Hepatocyte (in vitro differentiated cells): Measurements from ENCODE around the gene ARMC2.

Source experiments
- EZH2 ChIP-seq: fragments of 200-600 bp; sonication (generic); IDR thresholded peaks from 2 replicates; pipeline ENCODE4 v1.6.1; 2016; ENCODE audit warnings: antibody characterized with exemption, mild to moderate bottlenecking, borderline replicate concordance
- TF ChIP-seq, protein P1 (sequence below): fragments of 200-600 bp; sonication (generic); IDR thresholded peaks from 2 replicates; pipeline ENCODE4 v1.5.1; 2016; ENCODE audit warnings: antibody characterized with exemption, mild to moderate bottlenecking; ENCODE audit not compliant: poor library complexity

DNA sequence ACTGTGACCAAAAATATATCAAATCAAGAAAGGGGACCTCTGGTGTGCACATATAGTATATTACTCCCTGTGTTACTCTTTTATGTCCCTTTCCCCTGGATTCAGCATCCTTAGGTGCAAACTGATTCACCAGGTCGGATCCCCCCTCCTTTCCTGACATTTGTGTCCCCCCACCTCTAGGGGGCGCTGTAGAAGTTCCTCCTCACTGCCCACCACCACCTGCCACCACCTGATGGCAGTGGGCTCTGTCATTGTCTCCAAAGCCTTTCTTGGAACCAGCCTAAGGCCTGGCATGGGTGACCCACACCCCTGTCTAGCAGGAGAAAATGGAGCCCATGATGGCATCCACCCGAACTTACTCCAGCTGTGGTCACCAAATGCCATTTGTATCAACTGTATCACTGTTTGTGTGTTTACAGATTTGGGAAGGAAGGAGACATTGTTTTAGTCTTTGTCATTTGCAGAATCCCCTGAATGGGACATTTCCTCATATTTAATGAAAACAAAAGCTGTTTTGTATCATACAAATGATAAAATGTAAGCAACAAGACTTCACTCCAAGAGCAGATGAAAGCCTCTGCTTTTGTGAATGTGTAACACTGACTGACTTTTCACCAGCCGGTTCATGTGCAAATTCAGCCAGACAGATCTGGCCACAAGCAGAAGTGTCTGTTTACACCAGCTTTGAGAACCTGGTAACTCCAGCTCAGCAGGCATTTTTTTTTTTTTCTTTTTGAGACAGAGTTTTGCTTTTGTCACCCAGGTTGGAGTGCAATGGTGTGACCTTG is 66.2 kb downstream of the ARMC2 start:
- TF ChIP-seq, protein P1, sequence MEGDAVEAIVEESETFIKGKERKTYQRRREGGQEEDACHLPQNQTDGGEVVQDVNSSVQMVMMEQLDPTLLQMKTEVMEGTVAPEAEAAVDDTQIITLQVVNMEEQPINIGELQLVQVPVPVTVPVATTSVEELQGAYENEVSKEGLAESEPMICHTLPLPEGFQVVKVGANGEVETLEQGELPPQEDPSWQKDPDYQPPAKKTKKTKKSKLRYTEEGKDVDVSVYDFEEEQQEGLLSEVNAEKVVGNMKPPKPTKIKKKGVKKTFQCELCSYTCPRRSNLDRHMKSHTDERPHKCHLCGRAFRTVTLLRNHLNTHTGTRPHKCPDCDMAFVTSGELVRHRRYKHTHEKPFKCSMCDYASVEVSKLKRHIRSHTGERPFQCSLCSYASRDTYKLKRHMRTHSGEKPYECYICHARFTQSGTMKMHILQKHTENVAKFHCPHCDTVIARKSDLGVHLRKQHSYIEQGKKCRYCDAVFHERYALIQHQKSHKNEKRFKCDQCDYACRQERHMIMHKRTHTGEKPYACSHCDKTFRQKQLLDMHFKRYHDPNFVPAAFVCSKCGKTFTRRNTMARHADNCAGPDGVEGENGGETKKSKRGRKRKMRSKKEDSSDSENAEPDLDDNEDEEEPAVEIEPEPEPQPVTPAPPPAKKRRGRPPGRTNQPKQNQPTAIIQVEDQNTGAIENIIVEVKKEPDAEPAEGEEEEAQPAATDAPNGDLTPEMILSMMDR = peak; percentile 35
- no peak for TF ChIP-seq EZH2
